ENCODE data around the gene KLF18.
"Not testable (repeated sequence)": the region's sequence is repeated elsewhere in the genome, so short reads cannot be mapped to it uniquely, and the experiment has no call there.

KLF18 gene

GRCh38 chr1:44120398-44120949, 21.0 kb downstream of the KLF18 start:
- no peak for DNase-seq

- no peak for DNase-seq
Measured at GRCh38 chr1:44119525-44119924, 21.9 kb downstream of the KLF18 start.

- no peak for DNase-seq
Measured at GRCh38 chr1:44118682-44119081, 22.7 kb downstream of the KLF18 start, which contains the start of gene KLF17. Gene KLF17 (plus strand): TSS chr1:44118821. CDS start chr1:44118908, 87 bp downstream.

- not testable (repeated sequence) for DNase-seq
Measured at GRCh38 chr1:44117272-44117671, 24.2 kb downstream of the KLF18 start.

- no peak for DNase-seq
Measured at GRCh38 chr1:44114098-44114497, 27.3 kb downstream of the KLF18 start.

- DNase-seq, result no peak
Measured at GRCh38 chr1:44113095-44113609, 28.3 kb downstream of the KLF18 start.

GRCh38 chr1:44112486-44112885, 28.9 kb downstream of the KLF18 start:
- DNase-seq, result no peak

GRCh38 chr1:44111861-44112260, 29.6 kb downstream of the KLF18 start:
- DNase-seq, result no peak

GRCh38 chr1:44110916-44111315, 30.5 kb downstream of the KLF18 start:
- DNase-seq, result no peak

GRCh38 chr1:44108971-44109370, 32.5 kb downstream of the KLF18 start:
- no peak for DNase-seq

- DNase-seq, result no peak
Measured at GRCh38 chr1:44108241-44108640, 33.2 kb downstream of the KLF18 start.

GRCh38 chr1:44105810-44106209, 35.6 kb downstream of the KLF18 start:
- DNase-seq, result no peak

GRCh38 chr1:44103270-44104131, 37.9 kb downstream of the KLF18 start:
- DNase-seq, result no peak

- DNase-seq, result no peak
Measured at GRCh38 chr1:44101328-44101727, 40.1 kb downstream of the KLF18 start.

- DNase-seq, result no peak
Measured at GRCh38 chr1:44100183-44100868, 41.1 kb downstream of the KLF18 start.

GRCh38 chr1:44094047-44094446, 47.4 kb downstream of the KLF18 start:
- DNase-seq, result no peak

GRCh38 chr1:44090429-44091252, 50.8 kb downstream of the KLF18 start:
- no peak for DNase-seq

- DNase-seq, result no peak
Measured at GRCh38 chr1:44089371-44090048, 51.9 kb downstream of the KLF18 start.
